ENCODE results near the gene CABP5.

Gene CABP5

GRCh38 chr19:48029431-48029830, 14.4 kb downstream of the CABP5 start:
- DNase-seq: no peak

GRCh38 chr19:48025480-48025879, 18.4 kb downstream of the CABP5 start:
- DNase-seq: no peak

- no peak for DNase-seq
These were observed 20.4 kb downstream of the CABP5 start for GRCh38 chr19:48023518-48023917.

GRCh38 chr19:48023011-48023410, 20.9 kb downstream of the CABP5 start:
- DNase-seq: no peak

- DNase-seq: no peak
These were observed 23.2 kb downstream of the CABP5 start for GRCh38 chr19:48020686-48021085.

DNA sequence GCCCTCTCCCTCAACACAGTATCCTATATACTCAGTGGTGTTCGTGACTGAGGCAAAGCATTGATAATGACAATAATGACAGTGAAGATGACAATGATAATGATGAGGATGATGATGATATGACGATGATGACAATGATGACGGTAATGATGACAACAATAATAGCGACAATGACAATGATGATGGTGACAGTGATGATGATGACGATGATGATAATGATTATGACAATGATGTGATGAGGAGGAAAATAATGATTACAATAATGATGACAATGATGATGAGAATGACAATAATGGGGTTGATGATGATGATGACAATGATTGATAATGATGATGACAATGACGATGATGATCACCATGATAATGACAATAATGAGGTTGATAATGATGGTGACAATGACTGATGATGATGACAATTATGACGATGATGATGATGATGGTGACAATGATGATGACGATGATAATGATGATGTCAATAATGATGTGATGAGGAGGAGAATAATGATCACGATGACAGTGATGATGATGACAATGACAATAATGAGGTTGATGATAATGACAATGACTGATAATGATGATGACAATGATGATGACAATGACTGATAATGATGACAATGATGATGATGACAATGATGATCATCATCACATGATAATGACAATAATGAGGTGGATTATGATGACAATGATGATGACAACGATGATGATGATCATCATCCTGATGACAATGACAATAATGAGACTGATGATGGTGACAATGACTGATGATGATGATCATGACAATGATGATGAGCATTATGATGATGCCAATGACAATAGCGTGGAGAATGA, 32.7 kb downstream of the CABP5 start:
- no peak for DNase-seq

GRCh38 chr19:48006762-48007161, 37.1 kb downstream of the CABP5 start:
- DNase-seq: no peak

DNA sequence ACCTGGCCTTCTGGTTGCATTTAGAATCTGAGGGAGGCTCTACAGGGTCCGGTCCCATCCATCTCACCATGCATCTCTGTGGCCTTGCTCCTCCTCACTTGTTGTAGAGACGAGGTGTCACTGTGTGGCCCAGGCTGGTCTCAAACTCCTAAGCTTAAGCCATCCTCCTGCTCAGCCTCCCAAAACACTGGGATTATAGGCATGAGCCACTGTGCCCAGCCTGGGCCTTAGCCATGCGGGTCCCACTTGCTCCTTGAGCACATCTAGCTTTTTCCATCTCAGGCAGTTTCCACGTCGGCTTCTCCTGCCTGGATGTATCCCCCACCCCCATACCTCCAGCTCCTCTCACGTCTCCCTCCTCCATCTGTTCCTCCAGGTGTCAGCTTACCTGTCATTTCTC, 39.6 kb downstream of the CABP5 start:
- no peak for DNase-seq

- DNase-seq: no peak
These were observed 43.0 kb downstream of the CABP5 start for GRCh38 chr19:48000846-48001245.

- DNase-seq: no peak
These were observed 45.1 kb downstream of the CABP5 start for GRCh38 chr19:47998800-47999199.

DNA sequence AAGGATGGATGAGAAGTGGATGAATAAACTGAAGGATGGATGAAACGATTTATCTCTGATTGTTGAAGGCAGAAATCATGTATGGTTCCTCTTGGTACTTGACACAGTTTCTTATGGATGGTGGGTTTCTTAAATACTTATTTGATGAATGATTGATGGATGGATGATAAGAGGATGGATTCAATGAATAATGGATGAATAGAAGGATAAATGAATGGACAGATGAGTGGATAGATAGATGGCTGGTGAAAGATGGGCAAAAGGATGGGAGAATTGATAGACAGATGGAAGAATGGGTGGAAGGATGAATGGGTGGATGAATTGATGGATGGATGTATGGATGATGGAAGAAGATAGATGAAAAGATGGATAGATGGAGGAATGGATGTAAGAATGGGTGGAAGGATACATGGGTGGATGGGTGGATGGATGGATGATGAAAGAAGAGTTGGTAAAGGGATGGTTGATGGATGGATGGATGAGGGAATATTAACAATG, 47.6 kb downstream of the CABP5 start:
- DNase-seq: no peak

- no peak for DNase-seq
These were observed 49.6 kb downstream of the CABP5 start, which contains the start of gene ELSPBP1 for GRCh38 chr19:47994209-47994802. TSS of gene ELSPBP1 (plus strand) at chr19:47994632. CDS start at chr19:48008668, 14,036 bp downstream.

DNA sequence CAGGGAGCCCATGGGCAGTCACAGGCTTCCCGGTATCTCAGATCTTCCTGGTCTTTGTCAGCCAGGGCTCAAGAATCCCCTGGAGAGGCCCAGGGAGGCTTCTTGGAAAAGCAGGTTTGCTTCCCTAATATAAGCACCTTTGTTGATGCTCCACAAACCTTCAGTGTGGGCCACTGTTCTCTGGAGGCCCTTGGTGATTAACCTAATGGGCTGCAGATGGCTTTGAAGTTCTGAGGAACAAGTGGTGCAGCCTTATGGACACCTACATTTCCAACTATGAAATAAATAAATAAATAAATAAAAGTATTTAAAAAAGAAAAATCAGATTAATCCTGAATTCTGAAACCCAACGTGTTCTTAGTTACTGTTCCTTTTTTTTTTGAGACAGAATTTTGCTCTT, 51.8 kb downstream of the CABP5 start, which contains the start of gene BSPH1:
Gene BSPH1, minus strand, starts transcription at position 101 of the 400 bp plus-strand sequence. Its CDS starts 89 bp downstream, at position 12.
- DNase-seq: no peak

DNA sequence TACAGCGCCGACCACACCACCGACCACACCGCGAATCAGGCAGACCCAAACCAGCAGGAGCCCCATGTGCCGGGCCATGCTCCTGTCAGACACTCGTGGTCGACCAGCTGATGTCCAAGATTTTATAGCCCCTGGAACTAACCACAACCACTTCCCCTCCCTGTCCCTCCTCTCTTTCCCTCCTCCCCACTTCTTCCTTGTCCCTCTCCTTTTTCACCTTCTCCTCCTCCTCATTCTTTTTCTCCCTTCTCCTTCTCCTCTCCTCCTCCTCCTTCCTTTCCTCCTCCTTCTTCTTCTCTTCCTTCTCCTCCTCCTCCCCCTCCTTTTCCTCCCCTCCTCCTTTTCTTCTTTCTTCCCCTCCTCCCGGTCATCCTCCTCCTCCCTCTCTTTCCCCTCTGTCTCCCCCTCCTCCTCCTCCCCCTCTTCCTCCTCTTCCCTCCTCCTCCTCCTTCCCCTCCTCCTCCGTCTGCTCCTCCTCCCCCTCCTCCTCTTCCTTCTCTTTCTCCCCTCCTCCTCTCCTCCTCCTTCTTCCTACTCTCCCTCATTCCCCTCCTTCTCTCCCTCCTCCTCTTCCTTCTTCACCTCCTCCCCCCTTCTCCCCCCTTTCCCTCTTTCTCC, 52.6 kb downstream of the CABP5 start:
- DNase-seq: no peak
